ENCODE measurements around the gene METAP1D.

GRCh38 chr2:172119089-172119488, 119.3 kb downstream of the METAP1D start:
- no peak for TF ChIP-seq SMC3 (IDR thresholded peaks at IDR 0.05)
- TF ChIP-seq CTCF (IDR thresholded peaks at IDR 0.05) = no peak
- TF ChIP-seq TP53 (CRISPR knock-in tag; IDR thresholded peaks at IDR 0.05) = no peak
- no peak for TF ChIP-seq ZNF302 (CRISPR knock-in tag; IDR thresholded peaks at IDR 0.05)
- TF ChIP-seq POLR2A (IDR thresholded peaks at IDR 0.05; ENCODE audit: low read length) = no peak
- no peak for TF ChIP-seq EP300 (IDR thresholded peaks at IDR 0.05)
- TF ChIP-seq CHD2 (IDR thresholded peaks at IDR 0.05; ENCODE audit: low read length, partially characterized antibody) = no peak
- TF ChIP-seq RARB (CRISPR knock-in tag; IDR thresholded peaks at IDR 0.05) = no peak
- no peak for TF ChIP-seq CHD4 (IDR thresholded peaks at IDR 0.05; ENCODE audit: borderline replicate concordance)
- no peak for TF ChIP-seq BHLHE40 (IDR thresholded peaks at IDR 0.05; ENCODE audit: low read depth, low read length)
- TF ChIP-seq JUNB (IDR thresholded peaks at IDR 0.05) = peak; percentile 49; the same call in 1 of the 2 replicates
